HepG2 (cell line): ENCODE measurements around the gene ALDH1A2.

Experiments used
- ASH2L ChIP-seq: fragments of 300-600, 200-600 bp; sonication (generic); IDR thresholded peaks from 2 replicates; pipeline ENCODE4 v1.7.0; 2017; ENCODE audit warnings: low read depth, mild to moderate bottlenecking, moderate library complexity, mixed read lengths, low read length; ENCODE audit not compliant: insufficient read length
- ATF6 ChIP-seq: sonication (generic); formaldehyde crosslinking; conservative IDR thresholded peaks from 2 replicates; pipeline ENCODE4 v1.4.0; 2020; ENCODE audit warnings: missing genetic modification reagents
- CHD2 ChIP-seq: IDR thresholded peaks from 2 replicates; pipeline ENCODE4 v1.6.1; 2011; ENCODE audit warnings: low read depth, low read length, improper control_type of control experiment
- CTCF ChIP-seq: sonication (generic); formaldehyde crosslinking; IDR thresholded peaks from 2 replicates; pipeline ENCODE4 v1.5.0; 2020; ENCODE audit warnings: mild to moderate bottlenecking, missing genetic modification reagents, moderate library complexity
- EP300 ChIP-seq, 3 experiments: sonication (generic) in 1 of 3; formaldehyde crosslinking in 1 of 3; IDR thresholded peaks; 2 replicates each; pipeline versions ENCODE4 v1.5.1 to v1.6.1; 2011 to 2020; ENCODE audit warnings: low read depth in 2 of 3, low read length in 2 of 3, borderline replicate concordance in 1 of 3, improper control_type of control experiment in 1 of 3, mild to moderate bottlenecking in 1 of 3, missing genetic modification reagents in 1 of 3, moderate library complexity in 1 of 3
- EZH2 ChIP-seq: conservative IDR thresholded peaks from 2 replicates; pipeline ENCODE4 v1.6.1; 2012; ENCODE audit warnings: mild to moderate bottlenecking, low read depth, low read length, moderate library complexity
- KDM1A ChIP-seq: IDR thresholded peaks from 2 replicates; pipeline ENCODE4 v1.6.1; 2016; ENCODE audit warnings: missing compliant biosample characterization
- POLR2A ChIP-seq, 2 experiments: IDR thresholded peaks; 2 replicates each; pipeline ENCODE4 v1.6.1; 2011; ENCODE audit warnings: low read depth in 2 of 2, low read length in 2 of 2, mild to moderate bottlenecking in 1 of 2, moderate library complexity in 1 of 2; ENCODE audit not compliant: insufficient read depth in 1 of 2
- SCMH1 ChIP-seq: sonication (generic); formaldehyde crosslinking; IDR thresholded peaks from 2 replicates; pipeline ENCODE4 v1.9.0; 2021; ENCODE audit warnings: missing genetic modification reagents, mild to moderate bottlenecking, borderline replicate concordance
- SMC3 ChIP-seq: IDR thresholded peaks from 2 replicates; pipeline ENCODE4 v1.6.1; 2011; ENCODE audit warnings: low read length, improper control_type of control experiment
- SSRP1 ChIP-seq: IDR thresholded peaks from 2 replicates; pipeline ENCODE4 v1.6.1; 2016; ENCODE audit warnings: control low read depth
- YY1 ChIP-seq: IDR thresholded peaks from 2 replicates; pipeline ENCODE4 v1.6.1; 2011; ENCODE audit warnings: low read length, low read depth, moderate library complexity, mild to moderate bottlenecking; ENCODE audit not compliant: insufficient read depth, insufficient replicate concordance
- ZNF44 ChIP-seq: sonication (generic); formaldehyde crosslinking; IDR thresholded peaks from 2 replicates; pipeline ENCODE4 v1.5.1; 2020; ENCODE audit warnings: mild to moderate bottlenecking, missing genetic modification reagents
- ZSCAN9 ChIP-seq: IDR thresholded peaks from 2 replicates; pipeline ENCODE4 v1.6.1; 2016; ENCODE audit warnings: borderline replicate concordance

GRCh38 chr15:58046467-58046866, 19.0 kb downstream of the ALDH1A2 start:
- TF ChIP-seq ATF6 (no peak), SSRP1 (CRISPR knock-in tag) (no peak), ASH2L (no peak), YY1 (no peak), SMC3 (no peak), EP300 (IDR thresholded peaks at IDR 0.05; ENCODE audit: low read depth in 2 of 2, low read length in 2 of 2) (no peak), EP300 (CRISPR knock-in tag; IDR thresholded peaks at IDR 0.05; ENCODE audit: borderline replicate concordance) (no peak), ZSCAN9 (CRISPR knock-in tag) (no peak), KDM1A (CRISPR knock-in tag) (no peak), CTCF (no peak), POLR2A (IDR thresholded peaks at IDR 0.05; ENCODE audit: insufficient read depth in 1 of 2, low read depth in 2 of 2, low read length in 2 of 2) (no peak), SCMH1 (no peak), ZNF44 (CRISPR knock-in tag) (no peak), CHD2 (no peak), EZH2 (no peak)
